K562 (cell line): ENCODE data around the gene ACSL5. TPM values are rescaled to one million over a fixed set of nuclear protein-coding genes. Genes with fewer than 3 reads are reported as not detected.

Experiments
- ATAC-seq: fragments of 200-7000 bp; cut with Tn5 transposase; 3 replicates; pipeline ENCODE4 v1.9.1; 2020; ENCODE audit warnings: moderate library complexity
- BruUV-seq: library from RNA; stranded (reverse); fragments of 400-500 nt; replicated peaks from 2 replicates; lab custom pipeline; 2021; lab: Mats Ljungman, UMichigan
- CTCF ChIA-PET: fragments of 300-600 bp; formaldehyde crosslinking; extraction: SDS; loops from one replicate; lab custom pipeline; 2021; ENCODE audit warnings: low intra/inter-chr PET ratio; lab: Yijun Ruan, JAX
- POLR2A ChIA-PET: fragments of 300-600, 350-650 bp; sonication (Branson Sonifier 250); formaldehyde crosslinking; extraction: SDS; loops from one replicate; lab custom pipeline; 2021; ENCODE audit warnings: antibody characterized with exemption, inconsistent platforms; lab: Yijun Ruan, JAX
- DNase-seq, 4 experiments: peaks; one replicate each; pipeline versions ENCODE4 v3.0.0 to v3.0.0-alpha.2; 2011 to 2018; ENCODE audit warnings: low spot score in 3 of 4, mixed read lengths in 3 of 4; ENCODE audit errors: extremely low read depth in 1 of 4
- FAIRE-seq: peaks from 2 replicates; lab custom pipeline; 2011; peaks lifted over from hg19 to GRCh38; lab: Jason Lieb, UNC
- H2AFZ ChIP-seq: 2 replicates; pipeline ENCODE4 v1.6.0; 2011; ENCODE audit warnings: low read depth, low read length, control low read depth, inconsistent platforms
- H3K27ac ChIP-seq: fragments of 200-600 bp; 3 replicates; pipeline ENCODE4 v1.8.0; 2011; ENCODE audit warnings: low read depth, mild to moderate bottlenecking, control low read depth, inconsistent platforms, low read length, moderate library complexity, mixed read lengths; ENCODE audit errors: extremely low read depth
- H3K27me3 ChIP-seq, 2 experiments: fragments of 300-600 bp in 1 of 2; 2 replicates in 1 of 2; 3 replicates in 1 of 2; pipeline versions ENCODE4 v1.6.0 to v1.8.0; 2011; ENCODE audit warnings: inconsistent platforms in 2 of 2, low read length in 2 of 2, mild to moderate bottlenecking in 1 of 2, mixed read lengths in 1 of 2, moderate library complexity in 1 of 2; ENCODE audit not compliant: control insufficient read depth in 2 of 2, insufficient read depth in 2 of 2
- H3K36me3 ChIP-seq: fragments of 300-600 bp; 3 replicates; pipeline ENCODE4 v1.8.0; 2011; ENCODE audit warnings: mild to moderate bottlenecking, low read length, inconsistent platforms; ENCODE audit not compliant: control insufficient read depth, insufficient read depth
- H3K4me1 ChIP-seq, 2 experiments: fragments of 200-600 bp in 1 of 2; replicated peaks in 1 of 2; 2 replicates in 1 of 2; 3 replicates in 1 of 2; pipeline versions ENCODE4 v1.5.1 to v1.8.0; 2011; ENCODE audit warnings: inconsistent platforms in 2 of 2, low read length in 2 of 2, mild to moderate bottlenecking in 1 of 2, mixed read lengths in 1 of 2, moderate library complexity in 1 of 2; ENCODE audit not compliant: control insufficient read depth in 2 of 2, insufficient read depth in 2 of 2
- H3K4me2 ChIP-seq: 2 replicates; pipeline ENCODE4 v1.6.1; 2011; ENCODE audit warnings: low read length, control low read depth, inconsistent platforms, mixed read lengths; ENCODE audit not compliant: insufficient read depth
- H3K4me3 ChIP-seq: fragments of 200-600 bp; sonication (generic), shearing (Covaris generic); 2 replicates; pipeline ENCODE4 v1.5.1; 2016; ENCODE audit warnings: control low read depth, inconsistent platforms
- H3K79me2 ChIP-seq: fragments of 200-600 bp; 3 replicates; pipeline ENCODE4 v1.8.0; 2011; ENCODE audit warnings: low read length, inconsistent platforms; ENCODE audit not compliant: control insufficient read depth, insufficient read depth
- H3K9ac ChIP-seq, 2 experiments: 2 replicates each; pipeline versions ENCODE4 v1.6.0 to v1.6.1; 2011; ENCODE audit warnings: low read depth in 2 of 2, low read length in 2 of 2, control low read depth in 1 of 2, inconsistent platforms in 1 of 2, mild to moderate bottlenecking in 1 of 2, mixed read lengths in 1 of 2; ENCODE audit not compliant: insufficient read depth in 1 of 2
- H3K9me1 ChIP-seq: one replicate; pipeline ENCODE4 v1.6.0; 2011; ENCODE audit warnings: inconsistent platforms, mild to moderate bottlenecking, low read length, moderate library complexity; ENCODE audit not compliant: control insufficient read depth, insufficient read depth
- H3K9me3 ChIP-seq: replicated peaks from 2 replicates; pipeline ENCODE4 v1.5.1; 2011; ENCODE audit warnings: low read depth, low read length, inconsistent platforms; ENCODE audit not compliant: control insufficient read depth, insufficient read depth
- H4K20me1 ChIP-seq: replicated peaks from 2 replicates; pipeline ENCODE4 v1.6.1; 2011; ENCODE audit warnings: low read length, inconsistent platforms, mixed read lengths; ENCODE audit not compliant: control insufficient read depth, insufficient read depth
- ESRRB ChIP-seq: fragments of 250-450 bp; sonication (Bioruptor Pico); IDR thresholded peaks from 2 replicates; pipeline ENCODE4 v1.5.0; 2020; ENCODE audit warnings: mild to moderate bottlenecking, moderate library complexity, borderline replicate concordance
- PHF8 ChIP-seq: fragments of 200-600 bp; sonication (generic); IDR thresholded peaks from 2 replicates; pipeline ENCODE4 v1.6.1; 2012; ENCODE audit warnings: mixed run types, mild to moderate bottlenecking, inconsistent platforms, low read length, moderate library complexity, borderline replicate concordance
- ZNF830 ChIP-seq: fragments of 250-450 bp; sonication (Bioruptor Pico); IDR thresholded peaks from 2 replicates; pipeline ENCODE4 v1.5.0; 2021; ENCODE audit warnings: mild to moderate bottlenecking
- WGBS: fragments of 100-300 bp; shearing (Covaris generic); methylation state at CpG from one replicate; pipeline ENCODE4 v1.1.6; 2016; ENCODE audit warnings: low coverage, mixed read lengths; ENCODE audit not compliant: insufficient coverage; ENCODE audit errors: missing lambda C conversion rate; 5-methylcytosine and 5-hydroxymethylcytosine counted together
- in situ Hi-C: fragments of 300-500 bp; cut with MboI; formaldehyde crosslinking; loops from 4 replicates; pipeline ENCODE4 v1.15.0; 2018; ENCODE audit warnings: inconsistent platforms, mixed read lengths
- intact Hi-C: fragments of 100-400 bp; cut with micrococcal nuclease; formaldehyde crosslinking; loops from 2 replicates; pipeline ENCODE4 v1.14.2; 2022
- polyA plus RNA-seq, 8 experiments: library from polyadenylated mRNA; depleted of rRNA in 4 of 8; stranded (reverse) in 5 of 8; unstranded in 3 of 8; fragments of >200 nt; fragmentation: Nextera tagmentation in 2 of 8; fragmentation: Illumina TruSeq in 1 of 8; extraction: Ambion mirVana in 2 of 8; extraction: Trizol in 1 of 8; gene quantifications; 2 replicates each; pipeline versions ENCODE4 v1.2.1 to v1.2.3, GENCODE V29; 2011 to 2014; ENCODE audit warnings: inconsistent platforms in 1 of 8, missing spikeins in 1 of 8
- total RNA-seq, 7 experiments: library from RNA; depleted of rRNA in 6 of 7; stranded (reverse); fragments of >200 nt in 6 of 7; fragmentation: Illumina TruSeq in 2 of 7; extraction: Trizol in 2 of 7; gene quantifications; 2 replicates each; pipeline versions ENCODE4 v1.2.1 to v1.2.3, GENCODE V29; 2011 to 2021; ENCODE audit warnings: low replicate concordance in 1 of 7
- TF ChIP-seq, protein P1 (sequence below): IDR thresholded peaks from 2 replicates; pipeline ENCODE4 v1.6.1; 2016; ENCODE audit warnings: missing genetic modification characterization, missing compliant biosample characterization
- TF ChIP-seq, protein P2 (sequence below): fragments of 450-650 bp; formaldehyde crosslinking; IDR thresholded peaks from 2 replicates; pipeline ENCODE4 v1.4.0; 2020; ENCODE audit warnings: mild to moderate bottlenecking
- TF ChIP-seq, protein P3 (sequence below), 2 experiments: fragments of 150-350 bp in 1 of 2; IDR thresholded peaks; 2 replicates each; pipeline ENCODE4 v1.6.1; 2012 to 2016; ENCODE audit warnings: low read depth in 2 of 2, low read length in 2 of 2, mild to moderate bottlenecking in 1 of 2, moderate library complexity in 1 of 2

The ACSL5 gene
- total and polyA plus RNA-seq, 9 of the 15 experiments (the other 6 are each of a cell fraction or from before 2014, with no cell fraction given) = 0.19 to 1.4 (median 0.55) TPM

DNA sequence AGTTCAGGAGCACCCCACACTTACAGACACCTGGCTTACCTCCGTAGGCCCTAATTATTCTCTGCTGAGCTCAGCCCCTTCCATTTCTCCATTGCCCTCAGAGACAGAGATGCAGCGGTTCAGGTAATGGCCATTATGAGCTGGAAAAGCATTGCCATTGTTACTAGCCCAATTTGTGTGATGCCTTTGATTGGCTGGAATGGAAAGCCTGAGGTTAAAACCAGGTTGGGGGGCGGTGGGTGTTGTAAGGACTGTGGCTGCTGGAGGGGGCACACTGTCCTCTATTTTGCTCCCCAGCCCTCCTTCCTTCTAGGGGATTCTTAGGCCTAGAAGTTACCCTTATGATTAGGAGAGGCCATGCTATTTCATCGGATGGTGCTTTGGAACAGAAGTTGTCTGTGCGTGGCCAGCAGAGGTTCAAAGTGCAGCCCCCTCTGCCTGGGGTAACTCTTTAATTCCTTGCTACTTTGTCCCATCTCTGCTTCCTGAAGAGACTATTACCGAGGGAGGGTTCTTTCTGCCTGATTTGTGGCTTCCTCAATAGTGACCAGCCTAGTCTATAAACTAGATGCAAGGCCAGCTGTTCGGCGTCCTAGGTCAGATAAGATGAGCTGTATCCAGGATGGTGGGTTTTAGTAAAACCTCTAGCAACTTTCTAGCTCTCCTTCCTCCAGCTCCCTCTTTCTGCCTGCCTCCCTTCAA lies 14.2 kb upstream of the ACSL5 start:
- Histone ChIP-seq H3K4me2 (no peak overlapping the region), H3K9ac (no peak overlapping the region), H3K4me3 (no peak overlapping the region), H3K36me3 (no peaks in the 10 kb centered on the region), H3K4me1 (no peaks in the 10 kb centered on the region), H3K9me1 (no peaks in the 10 kb centered on the region), H3K79me2 (no peaks in the 10 kb centered on the region), H3K9me3 (no peaks in the 10 kb centered on the region), H3K27me3 (peaks cover 0 to 11% of the 10 kb centered on the region in 2 experiments; a peak in 2 of 5 replicates), H3K27ac (no peak overlapping the region), H2AFZ (no peak overlapping the region), H4K20me1 (no peaks in the 10 kb centered on the region)
- no TSS peak for BruUV-seq
- 15% methylated on average over 8 of the region's 8 CpGs for WGBS
- TF ChIP-seq ESRRB (CRISPR knock-in tag) = no peak
- TF ChIP-seq, protein P1, sequence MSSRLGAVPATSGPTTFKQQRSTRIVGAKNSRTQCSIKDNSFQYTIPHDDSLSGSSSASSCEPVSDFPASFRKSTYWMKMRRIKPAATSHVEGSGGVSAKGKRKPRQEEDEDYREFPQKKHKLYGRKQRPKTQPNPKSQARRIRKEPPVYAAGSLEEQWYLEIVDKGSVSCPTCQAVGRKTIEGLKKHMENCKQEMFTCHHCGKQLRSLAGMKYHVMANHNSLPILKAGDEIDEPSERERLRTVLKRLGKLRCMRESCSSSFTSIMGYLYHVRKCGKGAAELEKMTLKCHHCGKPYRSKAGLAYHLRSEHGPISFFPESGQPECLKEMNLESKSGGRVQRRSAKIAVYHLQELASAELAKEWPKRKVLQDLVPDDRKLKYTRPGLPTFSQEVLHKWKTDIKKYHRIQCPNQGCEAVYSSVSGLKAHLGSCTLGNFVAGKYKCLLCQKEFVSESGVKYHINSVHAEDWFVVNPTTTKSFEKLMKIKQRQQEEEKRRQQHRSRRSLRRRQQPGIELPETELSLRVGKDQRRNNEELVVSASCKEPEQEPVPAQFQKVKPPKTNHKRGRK (tag) = no peak
- TF ChIP-seq, protein P2, sequence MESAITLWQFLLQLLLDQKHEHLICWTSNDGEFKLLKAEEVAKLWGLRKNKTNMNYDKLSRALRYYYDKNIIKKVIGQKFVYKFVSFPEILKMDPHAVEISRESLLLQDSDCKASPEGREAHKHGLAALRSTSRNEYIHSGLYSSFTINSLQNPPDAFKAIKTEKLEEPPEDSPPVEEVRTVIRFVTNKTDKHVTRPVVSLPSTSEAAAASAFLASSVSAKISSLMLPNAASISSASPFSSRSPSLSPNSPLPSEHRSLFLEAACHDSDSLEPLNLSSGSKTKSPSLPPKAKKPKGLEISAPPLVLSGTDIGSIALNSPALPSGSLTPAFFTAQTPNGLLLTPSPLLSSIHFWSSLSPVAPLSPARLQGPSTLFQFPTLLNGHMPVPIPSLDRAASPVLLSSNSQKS = no peak
- TF ChIP-seq PHF8 = no peak
- TF ChIP-seq ZNF830 (CRISPR knock-in tag) = no peak
- TF ChIP-seq, protein P3, sequence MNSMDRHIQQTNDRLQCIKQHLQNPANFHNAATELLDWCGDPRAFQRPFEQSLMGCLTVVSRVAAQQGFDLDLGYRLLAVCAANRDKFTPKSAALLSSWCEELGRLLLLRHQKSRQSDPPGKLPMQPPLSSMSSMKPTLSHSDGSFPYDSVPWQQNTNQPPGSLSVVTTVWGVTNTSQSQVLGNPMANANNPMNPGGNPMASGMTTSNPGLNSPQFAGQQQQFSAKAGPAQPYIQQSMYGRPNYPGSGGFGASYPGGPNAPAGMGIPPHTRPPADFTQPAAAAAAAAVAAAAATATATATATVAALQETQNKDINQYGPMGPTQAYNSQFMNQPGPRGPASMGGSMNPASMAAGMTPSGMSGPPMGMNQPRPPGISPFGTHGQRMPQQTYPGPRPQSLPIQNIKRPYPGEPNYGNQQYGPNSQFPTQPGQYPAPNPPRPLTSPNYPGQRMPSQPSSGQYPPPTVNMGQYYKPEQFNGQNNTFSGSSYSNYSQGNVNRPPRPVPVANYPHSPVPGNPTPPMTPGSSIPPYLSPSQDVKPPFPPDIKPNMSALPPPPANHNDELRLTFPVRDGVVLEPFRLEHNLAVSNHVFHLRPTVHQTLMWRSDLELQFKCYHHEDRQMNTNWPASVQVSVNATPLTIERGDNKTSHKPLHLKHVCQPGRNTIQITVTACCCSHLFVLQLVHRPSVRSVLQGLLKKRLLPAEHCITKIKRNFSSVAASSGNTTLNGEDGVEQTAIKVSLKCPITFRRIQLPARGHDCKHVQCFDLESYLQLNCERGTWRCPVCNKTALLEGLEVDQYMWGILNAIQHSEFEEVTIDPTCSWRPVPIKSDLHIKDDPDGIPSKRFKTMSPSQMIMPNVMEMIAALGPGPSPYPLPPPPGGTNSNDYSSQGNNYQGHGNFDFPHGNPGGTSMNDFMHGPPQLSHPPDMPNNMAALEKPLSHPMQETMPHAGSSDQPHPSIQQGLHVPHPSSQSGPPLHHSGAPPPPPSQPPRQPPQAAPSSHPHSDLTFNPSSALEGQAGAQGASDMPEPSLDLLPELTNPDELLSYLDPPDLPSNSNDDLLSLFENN (IDR thresholded peaks at IDR 0.05; ENCODE audit: low read depth in 2 of 2, low read length in 2 of 2) = no peak
- intact Hi-C loops (no loop called here), in situ Hi-C loops (no loop called here)
- ATAC-seq (no peak; the same call in 2 of the 3 replicates), DNase-seq (no peak), FAIRE-seq (no peak)
- POLR2A ChIA-PET = no interaction called here
- CTCF ChIA-PET = no interaction called here
